Adrenal gland (tissue), 12 donors: ENCODE data around the gene PPP5C. TPM values are rescaled to one million over a fixed set of nuclear protein-coding genes. Genes with fewer than 3 reads are reported as not detected.

ENCODE experiments used
- DNase-seq, 7 donors: peaks; one replicate each; pipeline ENCODE4 v3.0.0-alpha.2; 2019 to 2020
- H3K27ac ChIP-seq, 5 donors: fragments of 200-600 bp; sonication (generic) in 4 of 5; 1 replicate in 3 of 5; 2 replicates in 2 of 5; pipeline versions ENCODE4 v1.5.1 to v1.8.0; 2016 to 2020; ENCODE audit warnings: mild to moderate bottlenecking in 1 of 5
- H3K27me3 ChIP-seq: fragments of 200-600 bp; 2 replicates; pipeline ENCODE4 v1.8.0; 2021
- H3K36me3 ChIP-seq, 2 donors: fragments of 200-600 bp; replicated peaks in 1 of 2; 1 replicate in 1 of 2; 2 replicates in 1 of 2; pipeline versions ENCODE4 v1.5.1 to v1.8.0; 2018 to 2022
- H3K4me1 ChIP-seq, 2 donors: fragments of 200-600 bp; replicated peaks in 1 of 2; 1 replicate in 1 of 2; 2 replicates in 1 of 2; pipeline versions ENCODE4 v1.5.1 to v1.8.0; 2018 to 2021
- H3K4me3 ChIP-seq, 4 donors: fragments of 200-600 bp; sonication (generic) in 3 of 4; one replicate each; pipeline ENCODE4 v1.5.1; 2016 to 2018
- H3K9me3 ChIP-seq, 3 donors: fragments of 200-600 bp; sonication (generic) in 1 of 3; replicated peaks in 1 of 3; 1 replicate in 2 of 3; 2 replicates in 1 of 3; pipeline versions ENCODE4 v1.5.1 to v1.8.0; 2016 to 2021
- CTCF ChIP-seq, 6 experiments: fragments of 450-650 bp in 4 of 6; fragments of 200-600 bp in 2 of 6; sonication (generic) in 1 of 6; IDR thresholded peaks; 1 replicate in 5 of 6; 2 replicates in 1 of 6; pipeline versions ENCODE4 v1.5.1 to v1.8.0; 2016 to 2021; ENCODE audit warnings: antibody characterized with exemption in 6 of 6, mild to moderate bottlenecking in 2 of 6, moderate library complexity in 1 of 6
- POLR2A ChIP-seq, 2 donors: fragments of 450-650 bp; IDR thresholded peaks; one replicate each; pipeline ENCODE4 v1.6.1; 2017; ENCODE audit warnings: antibody characterized with exemption in 2 of 2, mild to moderate bottlenecking in 2 of 2, moderate library complexity in 1 of 2
- WGBS, 4 donors: extraction: QIAGEN DNeasy Blood & Tissue Kit in 2 of 4; methylation state at CpG; one replicate each; pipeline versions ENCODE4 v1.1.5 to v1.1.7; 2013 to 2017; 5-methylcytosine and 5-hydroxymethylcytosine counted together
- intact Hi-C, 2 donors: fragments of 100-400 bp; cut with DNase I; formaldehyde crosslinking; loops; one replicate each; pipeline versions ENCODE4 v1.14.1 to v1.15.0; 2022 to 2023
- polyA plus RNA-seq, 3 donors: library from polyadenylated mRNA; stranded (reverse); fragments of 200-250 nt in 2 of 3; fragments of 350-450 nt in 1 of 3; fragmentation: Illumina TruSeq in 1 of 3; extraction: RNeasy Lipid Tissue Mini Kit (QIAGEN cat#74804) in 1 of 3; gene quantifications; one replicate each; pipeline ENCODE4 v1.2.3, GENCODE V29; 2013 to 2014
- total RNA-seq, 9 donors: library from RNA; depleted of rRNA in 4 of 9; stranded (reverse); fragments of >200 nt in 4 of 9; fragments of 120-200 nt in 1 of 9; fragmentation: NEBNext Ultra II Directional in 1 of 9; extraction: Animal tissue kit (Norgen Biotek cat#: 25700) in 1 of 9; gene quantifications; one replicate each; pipeline versions ENCODE4 v1.1.0 to v1.2.4, GENCODE V29; 2013 to 2023
- donor health status: healthy with polysubstance abuse.
- donor health status: Bipolar disorder and iron deficiency.
- donor health status: DM: yes; HTN: yes; CAD: no.
- donor health status: DM: no; HTN: no; CAD: no.
- donor health status: DM: no; HTN: no; CAD: no.
- donor health status: DM: yes; HTN: yes; CAD: no.

PPP5C gene
- total and polyA plus RNA-seq, 12 donors: 42.3 to 135 (median 75.1) TPM

GRCh38 chr19:46366620-46367292 is 19.9 kb downstream of the PPP5C start:
- no peaks in the 10 kb centered on the region for H3K9me3 ChIP-seq
- peaks cover 0 to 9% of the 10 kb centered on the region in 2 donors for H3K4me1 ChIP-seq
- TF ChIP-seq CTCF (IDR thresholded peaks at IDR 0.05) (no peak), POLR2A (IDR thresholded peaks at IDR 0.05) (no peak)
- 90 to 94% (median 93%) methylated on average over 9 of the region's 9 CpGs for WGBS, 4 donors
- H3K27ac ChIP-seq: no peak overlapping the region
- intact Hi-C loops: no loop called here
- H3K4me3 ChIP-seq: no peak overlapping the region
- DNase-seq: peak in 3 of 7 donors; percentile 1 to 3 (median 1)
- H3K27me3 ChIP-seq: no peaks in the 10 kb centered on the region
- peaks cover 0 to 21% of the 10 kb centered on the region in 2 donors for H3K36me3 ChIP-seq

- 84 to 97% (median 94%) methylated on average over 5 of the region's 5 CpGs for WGBS, 4 donors
- H3K36me3 ChIP-seq: peaks cover 0 to 21% of the 10 kb centered on the region in 2 donors
Observed at GRCh38 chr19:46367426-46367825, 20.5 kb downstream of the PPP5C start.

GRCh38 chr19:46368116-46368515 is 21.2 kb downstream of the PPP5C start:
- peak in 3 of 7 donors; percentile 7 to 14 (median 11) for DNase-seq
- Histone ChIP-seq H3K27ac (no peak overlapping the region), H3K9me3 (no peaks in the 10 kb centered on the region), H3K4me3 (no peak overlapping the region), H3K36me3 (peaks cover 0 to 21% of the 10 kb centered on the region in 2 donors), H3K4me1 (peaks cover 3 to 18% of the 10 kb centered on the region in 2 donors), H3K27me3 (no peaks in the 10 kb centered on the region)
- WGBS, 4 donors: 85 to 88% (median 87%) methylated on average over 7 of the region's 7 CpGs
- TF ChIP-seq POLR2A (IDR thresholded peaks at IDR 0.05) (no peak), CTCF (IDR thresholded peaks at IDR 0.05) (no peak)
- intact Hi-C loops: no loop called here

More at GRCh38 chr19:46367426-46367825, 20.5 kb downstream of the PPP5C start:
- no peak overlapping the region for H3K4me3 ChIP-seq
- no peaks in the 10 kb centered on the region for H3K27me3 ChIP-seq
- no peaks in the 10 kb centered on the region for H3K9me3 ChIP-seq
- TF ChIP-seq CTCF (IDR thresholded peaks at IDR 0.05) (no peak), POLR2A (IDR thresholded peaks at IDR 0.05) (no peak)
- no peak overlapping the region for H3K27ac ChIP-seq
- intact Hi-C loops: no loop called here
- peaks cover 0 to 11% of the 10 kb centered on the region in 2 donors for H3K4me1 ChIP-seq
- peak in 2 of 7 donors; percentile 6 to 19 for DNase-seq

GRCh38 chr19:46369817-46370216 is 22.9 kb downstream of the PPP5C start:
- no peaks in the 10 kb centered on the region for H3K27me3 ChIP-seq
- H3K27ac ChIP-seq: no peak overlapping the region
- H3K4me3 ChIP-seq: no peak overlapping the region
- WGBS, 4 donors: 86 to 96% (median 93%) methylated on average over 4 to 7 of the region's 7 CpGs
- no peaks in the 10 kb centered on the region for H3K9me3 ChIP-seq
- intact Hi-C loops: loop anchor here in 1 of 2 donors (10.0 kb wide), 1 partner anchor 85 kb away; no protein-coding TSS in a partner anchor
- peak in 4 of 7 donors; percentile 4 to 35 (median 7) for DNase-seq
- TF ChIP-seq POLR2A (IDR thresholded peaks at IDR 0.05): no peak
- no peak for TF ChIP-seq CTCF (IDR thresholded peaks at IDR 0.05)
- H3K36me3 ChIP-seq: peaks cover 0 to 14% of the 10 kb centered on the region in 2 donors
- peaks cover 12 to 30% of the 10 kb centered on the region in 2 donors for H3K4me1 ChIP-seq
